Stimulated activated CD4-positive, alpha-beta T cell treated with anti-CD3 and anti-CD28 coated beads, Interleukin-4, amount 100 ng/mL, for 24 hours (primary cell): Measurements from ENCODE around the gene CAMK1D.

Experiments
- DNase-seq: peaks from one replicate; pipeline ENCODE4 v3.0.0-alpha.2; 2020

CAMK1D gene

GRCh38 chr10:12633776-12634620 is 284.7 kb downstream of the CAMK1D start:
- DNase-seq, result no peak

DNA sequence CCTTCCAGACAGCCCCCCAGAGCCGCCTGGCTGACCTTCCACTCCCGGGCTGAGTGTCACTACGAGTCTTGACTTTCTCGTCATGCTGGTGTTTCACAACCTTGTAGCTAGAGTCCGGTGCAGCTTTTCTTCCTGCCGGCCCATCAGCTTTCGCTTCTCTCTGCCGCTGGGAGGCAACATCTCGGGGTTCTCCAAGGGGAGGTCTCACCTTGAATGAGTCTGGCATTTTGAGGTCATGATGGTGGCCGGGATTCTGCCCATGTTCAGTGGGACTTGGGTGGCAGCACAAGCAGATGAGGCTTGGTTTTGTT is 285.2 kb downstream of the CAMK1D start:
- no peak for DNase-seq

GRCh38 chr10:12635127-12635541 is 285.8 kb downstream of the CAMK1D start:
- DNase-seq, result peak; percentile 41

GRCh38 chr10:12636571-12636970 is 287.2 kb downstream of the CAMK1D start:
- no peak for DNase-seq

DNA sequence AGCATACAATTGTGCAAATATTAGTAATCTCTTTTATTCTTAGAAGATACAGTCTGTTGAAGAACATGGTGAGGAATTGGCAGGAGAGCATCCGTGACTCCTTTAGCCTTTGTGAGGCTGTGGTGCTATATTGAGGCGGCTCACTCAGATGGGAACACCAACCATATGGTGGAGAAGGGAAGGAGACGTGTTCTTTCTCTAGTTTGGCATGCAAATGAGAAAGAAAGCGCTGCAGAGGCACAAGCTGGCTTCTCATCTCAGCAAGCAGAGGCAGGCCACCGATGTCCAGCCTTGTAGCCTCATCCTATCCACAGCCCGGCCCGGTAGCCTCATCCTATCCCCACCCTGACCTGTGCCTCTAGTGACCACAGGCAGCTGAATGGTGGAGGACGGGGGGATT is 288.3 kb downstream of the CAMK1D start:
- no peak for DNase-seq

GRCh38 chr10:12638103-12638502 is 288.8 kb downstream of the CAMK1D start:
- DNase-seq, result no peak

GRCh38 chr10:12638781-12639180 is 289.4 kb downstream of the CAMK1D start:
- no peak for DNase-seq

DNA sequence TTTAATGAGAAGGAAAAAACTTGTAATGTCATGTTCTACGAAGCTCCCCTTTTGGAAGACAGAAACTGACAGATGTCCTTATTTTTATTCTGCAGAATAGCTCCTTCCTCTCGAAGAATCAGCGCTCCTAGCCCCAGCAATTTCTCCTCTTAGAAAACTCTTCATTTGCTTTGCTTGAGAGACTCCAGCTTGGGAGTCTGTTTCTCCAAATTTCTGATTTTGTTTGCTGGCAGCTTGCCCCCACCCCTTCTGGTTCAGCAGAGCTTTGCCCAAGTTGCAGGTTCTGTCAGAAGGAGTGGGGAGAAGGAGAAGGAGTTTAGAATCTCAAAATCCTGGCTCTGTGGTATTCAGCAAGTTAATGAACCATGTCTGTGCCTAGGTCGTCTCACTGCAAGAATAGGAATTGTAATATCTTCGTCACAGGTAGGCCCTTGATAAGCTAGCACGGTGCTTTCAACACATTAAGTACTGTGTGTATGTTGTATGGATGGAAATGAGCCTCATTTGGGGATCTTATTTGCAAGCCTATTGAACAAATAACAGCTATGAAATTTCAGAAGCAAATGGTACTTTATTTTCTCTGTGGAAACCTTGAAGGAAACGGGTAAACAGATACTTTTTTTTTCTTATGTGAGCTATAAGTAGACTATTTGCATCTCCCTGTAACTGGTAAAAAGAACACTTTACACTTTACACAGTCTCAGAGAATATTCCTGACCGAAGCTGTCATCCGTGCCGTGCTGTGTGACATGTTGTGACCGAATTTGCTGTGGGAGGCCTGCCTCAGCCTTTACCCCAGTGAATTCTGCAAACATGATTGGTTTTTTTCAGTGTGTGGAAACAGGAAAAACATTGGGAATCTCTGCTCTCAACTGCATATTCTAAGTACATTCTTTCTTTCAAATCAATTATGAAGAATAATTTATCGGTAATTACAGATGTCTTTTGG is 290.9 kb downstream of the CAMK1D start:
- no peak for DNase-seq

DNA sequence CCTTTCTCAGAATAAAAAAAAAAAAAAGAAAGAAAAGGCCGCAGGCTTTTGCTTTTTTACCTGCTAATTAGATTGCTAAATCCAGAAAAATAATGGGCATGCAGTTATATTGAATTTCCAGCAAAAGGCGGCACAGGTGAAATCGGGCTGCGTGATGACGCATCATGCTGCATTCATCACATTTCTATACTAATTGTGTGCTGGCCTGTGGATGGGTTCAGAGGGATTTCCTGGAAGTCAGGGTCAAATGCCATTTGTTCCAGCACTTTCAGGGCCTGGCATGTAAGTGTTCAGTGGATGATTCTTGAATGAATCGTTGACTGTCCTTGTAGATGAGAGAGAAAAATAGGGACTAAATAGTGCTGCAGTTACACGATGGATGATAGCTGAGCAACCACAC is 292.7 kb downstream of the CAMK1D start:
- no peak for DNase-seq

GRCh38 chr10:12643279-12643678 is 293.9 kb downstream of the CAMK1D start:
- no peak for DNase-seq

- DNase-seq, result no peak
These were observed 295.2 kb downstream of the CAMK1D start for GRCh38 chr10:12644380-12645144.

- DNase-seq, result no peak
These were observed 296.1 kb downstream of the CAMK1D start for GRCh38 chr10:12645449-12645848.

DNA sequence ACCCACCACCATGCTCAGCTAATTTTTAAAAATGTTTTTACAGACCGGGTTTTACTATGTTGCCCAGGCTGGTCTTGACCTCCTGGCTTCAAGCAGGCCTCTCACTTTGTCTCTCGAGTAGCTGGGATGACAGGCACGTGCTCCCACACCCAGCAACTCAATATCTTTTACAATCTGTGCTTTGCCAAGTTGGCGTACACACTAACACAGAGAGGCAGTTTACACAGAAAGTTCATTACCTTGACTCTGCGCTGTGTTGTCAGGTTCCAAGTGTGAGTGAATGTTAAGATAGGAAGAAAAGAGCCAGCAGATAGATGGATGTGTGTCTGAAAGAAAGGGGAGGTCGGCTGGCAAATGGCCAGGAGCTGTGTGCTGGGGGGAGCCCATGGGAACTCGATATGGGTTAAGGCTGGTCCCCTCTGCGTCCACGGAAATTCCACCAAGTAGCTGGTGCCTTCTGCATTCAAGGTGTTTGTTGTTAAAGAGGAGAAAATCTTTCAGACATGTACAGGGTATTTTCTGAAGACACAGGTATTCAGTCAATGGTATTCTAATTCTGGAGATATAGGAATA is 299.8 kb downstream of the CAMK1D start:
- DNase-seq, result no peak

DNA sequence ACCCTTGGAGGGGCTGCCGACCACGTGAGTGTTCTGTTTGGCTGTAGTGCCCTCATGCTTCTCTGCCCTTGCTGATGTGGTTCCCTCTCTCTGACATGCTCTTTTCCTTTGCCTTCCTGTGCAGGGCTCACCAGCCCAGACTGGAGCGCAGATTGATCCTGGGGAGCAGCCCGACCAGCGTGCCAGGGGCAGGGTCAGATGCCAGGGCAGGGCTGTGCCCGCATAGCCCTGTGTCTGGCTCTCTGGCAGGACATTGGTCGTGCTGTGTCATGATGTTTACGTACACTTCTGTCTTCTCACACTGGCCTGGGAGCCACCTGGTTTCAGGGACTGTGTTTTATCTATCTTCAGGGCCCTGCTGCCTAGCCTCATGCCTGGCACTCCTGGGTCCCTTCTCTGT is 300.8 kb downstream of the CAMK1D start:
- DNase-seq, result no peak

GRCh38 chr10:12650538-12651298 is 301.4 kb downstream of the CAMK1D start:
- no peak for DNase-seq

- no peak for DNase-seq
These were observed 306.6 kb downstream of the CAMK1D start for GRCh38 chr10:12655940-12656339.

GRCh38 chr10:12656518-12657142 is 307.3 kb downstream of the CAMK1D start:
- no peak for DNase-seq

DNA sequence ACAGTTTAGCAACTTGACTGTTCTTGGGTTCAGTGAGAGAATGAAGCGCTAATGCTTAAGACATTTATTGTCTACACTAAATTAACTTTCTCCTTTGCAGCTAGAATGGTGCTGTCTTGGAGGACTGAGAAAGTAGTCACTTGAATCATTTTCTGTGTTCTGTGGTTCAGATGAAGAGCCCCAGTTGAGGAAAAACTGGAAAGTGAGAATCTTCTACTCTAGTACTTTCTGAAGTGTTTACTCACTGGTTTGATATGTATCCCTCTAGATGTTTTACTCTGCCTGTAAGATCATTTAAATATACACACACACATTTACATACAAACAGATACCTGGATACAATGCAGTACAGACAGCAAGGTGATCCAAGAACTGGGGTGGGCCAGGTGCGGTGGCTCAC is 308.1 kb downstream of the CAMK1D start:
- DNase-seq, result no peak

- DNase-seq, result no peak
These were observed 309.2 kb downstream of the CAMK1D start for GRCh38 chr10:12658526-12658925.

- DNase-seq, result no peak
These were observed 310.4 kb downstream of the CAMK1D start for GRCh38 chr10:12659706-12660105.

DNA sequence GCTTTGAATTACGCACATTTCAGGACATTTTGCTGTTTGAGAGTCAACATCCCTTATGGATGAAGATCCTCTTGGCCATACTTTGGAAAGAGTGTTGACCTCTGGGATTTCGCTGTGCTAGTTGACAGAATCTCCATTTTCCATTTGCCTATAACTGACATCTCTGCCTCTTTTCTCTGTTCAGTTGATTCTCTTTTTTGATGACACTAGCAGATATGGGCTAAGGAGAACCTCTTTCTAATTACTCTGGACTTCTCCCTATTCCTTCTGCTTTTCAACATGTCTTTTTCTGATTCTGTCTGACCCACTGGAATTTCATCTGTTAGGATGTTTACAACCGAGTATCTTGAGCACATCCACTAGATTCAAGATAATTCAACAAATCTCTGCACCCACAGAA is 311.5 kb downstream of the CAMK1D start:
- DNase-seq, result no peak

DNA sequence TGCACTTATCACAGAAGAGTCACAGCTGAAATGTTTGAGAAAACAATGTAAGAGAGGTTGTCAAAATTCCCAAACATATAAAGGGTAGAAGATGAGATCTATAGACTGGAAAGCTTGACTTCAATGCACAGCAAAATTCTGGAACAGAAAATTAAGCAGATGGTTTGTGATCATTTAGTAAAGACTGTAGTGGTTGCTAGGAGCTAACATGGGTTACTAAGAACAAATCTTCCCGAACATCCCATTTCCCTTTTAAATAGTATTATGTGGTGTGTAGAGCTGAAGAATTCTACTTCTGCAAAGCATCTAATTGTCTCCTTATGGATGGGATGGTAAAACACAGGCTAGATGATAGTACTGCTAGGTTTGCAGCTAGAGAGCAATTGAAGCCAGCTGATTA is 312.3 kb downstream of the CAMK1D start:
- no peak for DNase-seq
